Keratinocyte (primary cell): ENCODE measurements around the gene OGFOD3. TPM values are rescaled to one million over a fixed set of nuclear protein-coding genes. Genes with fewer than 3 reads are reported as not detected.

ENCODE experiments used
- DNase-seq: peaks from one replicate; pipeline ENCODE4 v3.0.0-alpha.2; 2011; ENCODE audit warnings: low read depth, missing footprints, low spot score
- FAIRE-seq: peaks from 2 replicates; lab custom pipeline; 2011; peaks lifted over from hg19 to GRCh38; lab: Jason Lieb, UNC
- H2AFZ ChIP-seq: 2 replicates; pipeline ENCODE4 v1.6.0; 2012; ENCODE audit warnings: low read length, control low read depth, inconsistent platforms; ENCODE audit not compliant: control insufficient read depth
- H3K27ac ChIP-seq: 2 replicates; pipeline ENCODE4 v1.5.1; 2011; ENCODE audit warnings: low read length; ENCODE audit not compliant: control insufficient read depth, insufficient read depth
- H3K27me3 ChIP-seq: 3 replicates; pipeline ENCODE4 v1.6.0; 2011; ENCODE audit warnings: low read length; ENCODE audit not compliant: control insufficient read depth, insufficient read depth; ENCODE audit errors: extremely low read depth
- H3K36me3 ChIP-seq, 2 experiments: 2 replicates in 1 of 2; 3 replicates in 1 of 2; pipeline ENCODE4 v1.5.1; 2011; ENCODE audit warnings: low read length in 2 of 2, mild to moderate bottlenecking in 1 of 2; ENCODE audit not compliant: control insufficient read depth in 2 of 2, insufficient read depth in 2 of 2; ENCODE audit errors: extremely low read depth in 1 of 2
- H3K4me1 ChIP-seq: 3 replicates; pipeline ENCODE4 v1.5.1; 2011; ENCODE audit warnings: low read length; ENCODE audit not compliant: control insufficient read depth, insufficient read depth; ENCODE audit errors: extremely low read depth
- H3K4me2 ChIP-seq: 3 replicates; pipeline ENCODE4 v1.6.0; 2011; ENCODE audit warnings: low read depth, low read length; ENCODE audit not compliant: control insufficient read depth, insufficient read depth; ENCODE audit errors: extremely low read depth
- H3K4me3 ChIP-seq, 3 experiments: fragments of 200-600 bp in 1 of 3; sonication (generic) in 1 of 3; 2 replicates in 2 of 3; 3 replicates in 1 of 3; pipeline ENCODE4 v1.5.1; 2011 to 2016; ENCODE audit warnings: low read length in 3 of 3, mild to moderate bottlenecking in 3 of 3, control low read depth in 2 of 3, inconsistent platforms in 1 of 3, low read depth in 1 of 3, mixed read lengths in 1 of 3, mixed run types in 1 of 3, moderate library complexity in 1 of 3; ENCODE audit not compliant: control insufficient read depth in 2 of 3, insufficient read depth in 2 of 3; ENCODE audit errors: extremely low read depth in 1 of 3
- H3K79me2 ChIP-seq: 2 replicates; pipeline ENCODE4 v1.6.0; 2012; ENCODE audit warnings: low read length; ENCODE audit not compliant: control insufficient read depth, insufficient read depth
- H3K9ac ChIP-seq: 3 replicates; pipeline ENCODE4 v1.6.0; 2011; ENCODE audit warnings: low read length; ENCODE audit not compliant: control insufficient read depth, insufficient read depth; ENCODE audit errors: extremely low read depth
- H3K9me1 ChIP-seq: 3 replicates; pipeline ENCODE4 v1.6.0; 2011; ENCODE audit warnings: low read length; ENCODE audit not compliant: control insufficient read depth, insufficient read depth; ENCODE audit errors: extremely low read depth
- H3K9me3 ChIP-seq: 2 replicates; pipeline ENCODE4 v1.5.1; 2012; ENCODE audit warnings: low read depth, low read length; ENCODE audit not compliant: control insufficient read depth
- H4K20me1 ChIP-seq: 3 replicates; pipeline ENCODE4 v1.6.0; 2011; ENCODE audit warnings: low read length; ENCODE audit not compliant: control insufficient read depth, insufficient read depth; ENCODE audit errors: extremely low read depth
- EZH2 ChIP-seq: IDR thresholded peaks from one replicate; pipeline ENCODE4 v1.6.1; 2012; ENCODE audit warnings: inconsistent platforms, mild to moderate bottlenecking, low read length, moderate library complexity
- dilution Hi-C: fragments of 300-500 bp; cut with MboI; formaldehyde crosslinking; loops from one replicate; pipeline ENCODE4 v1.7.0; 2020; ENCODE audit warnings: low sequenced_read_pairs; ENCODE audit not compliant: extremely low pct_ligation_motif_present
- polyA plus RNA-seq, 5 experiments: library from polyadenylated mRNA; depleted of rRNA in 3 of 5; stranded (reverse) in 3 of 5; stranded (forward) in 1 of 5; unstranded in 1 of 5; fragments of >200 nt; gene quantifications; 1 replicate in 1 of 5; 2 replicates in 3 of 5; 3 replicates in 1 of 5; pipeline versions ENCODE4 v1.2.1 to v1.2.3, GENCODE V29; 2011 to 2012; ENCODE audit warnings: missing spikeins in 2 of 5, low read depth in 1 of 5, low replicate concordance in 1 of 5
- TF ChIP-seq, protein P1 (sequence below), 3 experiments: IDR thresholded peaks in 1 of 3; conservative IDR thresholded peaks in 1 of 3; optimal IDR thresholded peaks in 1 of 3; 2 replicates in 2 of 3; 3 replicates in 1 of 3; pipeline versions ENCODE3 to v1.5.1; 2011; ENCODE audit warnings: low read length in 3 of 3, mild to moderate bottlenecking in 3 of 3, moderate library complexity in 2 of 3, control low read depth in 1 of 3, inconsistent platforms in 1 of 3; ENCODE audit not compliant: insufficient read depth in 2 of 3; ENCODE audit errors: extremely low read depth in 1 of 3

Gene OGFOD3
- polyA plus RNA-seq, 1 donor (not counting 4 experiments of a cell fraction or from before 2014, with no cell fraction given) = 10.8 TPM

DNA sequence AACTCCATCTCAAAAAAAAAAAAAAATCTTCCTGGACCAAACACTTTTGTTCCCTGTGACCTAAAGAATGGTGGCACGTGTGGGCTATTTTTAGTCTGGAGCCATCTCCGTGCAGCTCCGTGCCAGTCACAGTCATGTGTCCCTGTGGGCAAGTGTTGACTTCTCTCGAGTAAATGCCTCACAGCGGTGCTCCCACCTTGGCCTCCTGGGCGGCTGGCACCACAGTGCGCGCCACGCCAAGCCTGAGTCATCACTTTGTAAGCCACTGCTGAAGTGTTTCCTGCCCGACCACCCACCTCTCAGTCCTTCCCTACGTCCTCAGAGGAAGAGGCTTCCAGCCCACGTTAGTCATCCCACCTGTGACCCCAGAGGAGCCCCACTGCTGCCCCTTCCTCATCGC, 11.1 kb downstream of the OGFOD3 start:
- dilution Hi-C loops = no loop called here
- Histone ChIP-seq H3K9me3 (no peaks in the 10 kb centered on the region), H3K79me2 (no peaks in the 10 kb centered on the region), H3K27ac (no peak overlapping the region), H3K4me2 (no peak overlapping the region), H3K9me1 (no peaks in the 10 kb centered on the region), H3K27me3 (no peaks in the 10 kb centered on the region), H3K9ac (no peak overlapping the region), H4K20me1 (peaks cover 4% of the 10 kb centered on the region), H3K4me3 (no peak overlapping the region), H3K36me3 (peaks cover 0 to 8% of the 10 kb centered on the region in 2 experiments), H2AFZ (no peak overlapping the region), H3K4me1 (no peaks in the 10 kb centered on the region)
- DNase-seq (no peak), FAIRE-seq (no peak)
- no peak for TF ChIP-seq EZH2
- TF ChIP-seq, protein P1, sequence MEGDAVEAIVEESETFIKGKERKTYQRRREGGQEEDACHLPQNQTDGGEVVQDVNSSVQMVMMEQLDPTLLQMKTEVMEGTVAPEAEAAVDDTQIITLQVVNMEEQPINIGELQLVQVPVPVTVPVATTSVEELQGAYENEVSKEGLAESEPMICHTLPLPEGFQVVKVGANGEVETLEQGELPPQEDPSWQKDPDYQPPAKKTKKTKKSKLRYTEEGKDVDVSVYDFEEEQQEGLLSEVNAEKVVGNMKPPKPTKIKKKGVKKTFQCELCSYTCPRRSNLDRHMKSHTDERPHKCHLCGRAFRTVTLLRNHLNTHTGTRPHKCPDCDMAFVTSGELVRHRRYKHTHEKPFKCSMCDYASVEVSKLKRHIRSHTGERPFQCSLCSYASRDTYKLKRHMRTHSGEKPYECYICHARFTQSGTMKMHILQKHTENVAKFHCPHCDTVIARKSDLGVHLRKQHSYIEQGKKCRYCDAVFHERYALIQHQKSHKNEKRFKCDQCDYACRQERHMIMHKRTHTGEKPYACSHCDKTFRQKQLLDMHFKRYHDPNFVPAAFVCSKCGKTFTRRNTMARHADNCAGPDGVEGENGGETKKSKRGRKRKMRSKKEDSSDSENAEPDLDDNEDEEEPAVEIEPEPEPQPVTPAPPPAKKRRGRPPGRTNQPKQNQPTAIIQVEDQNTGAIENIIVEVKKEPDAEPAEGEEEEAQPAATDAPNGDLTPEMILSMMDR (optimal IDR thresholded peaks at IDR 0.05 in 1 of 3, IDR thresholded peaks at IDR 0.05 in 1 of 3, conservative IDR thresholded peaks at IDR 0.05 in 1 of 3; ENCODE audit: extremely low read depth in 1 of 3, insufficient read depth in 2 of 3, low read length in 3 of 3) = no peak

DNA sequence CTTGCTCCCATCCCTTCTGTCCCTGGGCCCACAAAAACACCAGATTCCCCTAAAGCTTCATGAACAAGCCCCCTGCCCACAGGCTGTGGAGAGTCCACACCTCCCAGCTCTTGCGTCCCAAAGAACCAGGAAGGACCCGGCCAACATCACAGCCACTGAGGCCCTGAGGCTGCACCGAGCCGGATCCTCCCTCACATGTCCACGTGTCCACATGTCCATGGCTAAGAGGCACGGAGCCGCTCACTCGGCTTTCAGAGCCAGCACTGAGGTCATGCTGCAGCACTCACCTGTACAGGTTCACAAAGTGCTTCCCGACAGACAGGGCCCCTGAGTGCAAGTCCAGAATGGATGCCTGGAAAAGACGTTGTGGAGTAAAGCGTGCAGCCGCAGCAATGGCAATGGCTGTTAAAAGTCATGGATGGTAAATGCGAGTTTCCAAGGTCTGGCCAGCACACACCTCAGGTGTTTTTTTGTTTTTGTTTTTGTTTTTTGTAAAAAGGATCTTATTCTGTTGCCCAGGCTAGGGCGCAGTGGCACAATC, 12.2 kb downstream of the OGFOD3 start:
- no peak overlapping the region for H3K9ac ChIP-seq
- no peaks in the 10 kb centered on the region for H3K4me1 ChIP-seq
- H3K36me3 ChIP-seq = peaks cover 0 to 8% of the 10 kb centered on the region in 2 experiments
- H3K27ac ChIP-seq = no peak overlapping the region
- TF ChIP-seq EZH2 = no peak
- TF ChIP-seq, protein P1 (optimal IDR thresholded peaks at IDR 0.05 in 1 of 3, IDR thresholded peaks at IDR 0.05 in 1 of 3, conservative IDR thresholded peaks at IDR 0.05 in 1 of 3; ENCODE audit: extremely low read depth in 1 of 3, insufficient read depth in 2 of 3, low read length in 3 of 3) = no peak
- no peaks in the 10 kb centered on the region for H3K9me1 ChIP-seq
- peaks cover 4% of the 10 kb centered on the region for H4K20me1 ChIP-seq
- no peaks in the 10 kb centered on the region for H3K79me2 ChIP-seq
- H2AFZ ChIP-seq = no peak overlapping the region
- dilution Hi-C loops = no loop called here
- H3K4me2 ChIP-seq = no peak overlapping the region
- H3K9me3 ChIP-seq = no peaks in the 10 kb centered on the region
- no peak overlapping the region for H3K4me3 ChIP-seq
- FAIRE-seq (no peak), DNase-seq (no peak)
- H3K27me3 ChIP-seq = no peaks in the 10 kb centered on the region
